GM21526 (cell line): ENCODE data around the gene GRB10.
"Not testable (repeated sequence)": the region's sequence is repeated elsewhere in the genome, so short reads cannot be mapped to it uniquely, and the experiment has no call there.

ENCODE experiments used
- ATAC-seq: cut with Tn5 transposase; IDR thresholded peaks from one replicate; pipeline ENCODE4 v1.9.1; 2021; ENCODE audit warnings: moderate library complexity; ENCODE audit not compliant: unreplicated experiment, low FRiP score

Gene GRB10

GRCh38 chr7:50564640-50565558, 217.8 kb downstream of the GRB10 start, which contains the start of gene DDC:
DDC (minus strand) TSS chr7:50565405; CDS start chr7:50544085, 21,320 bp downstream.
- no peak for ATAC-seq

GRCh38 chr7:50564171-50564570, 218.5 kb downstream of the GRB10 start:
- no peak for ATAC-seq

GRCh38 chr7:50562136-50562535, 220.6 kb downstream of the GRB10 start:
- ATAC-seq: no peak

- ATAC-seq: no peak
These were observed 221.8 kb downstream of the GRB10 start for GRCh38 chr7:50560865-50561351.

- no peak for ATAC-seq
These were observed 222.8 kb downstream of the GRB10 start for GRCh38 chr7:50559881-50560280.

- ATAC-seq: no peak
These were observed 224.2 kb downstream of the GRB10 start for GRCh38 chr7:50558294-50559053.

- ATAC-seq: no peak
These were observed 225.6 kb downstream of the GRB10 start for GRCh38 chr7:50557099-50557498.

GRCh38 chr7:50556247-50556991, 226.3 kb downstream of the GRB10 start:
- no peak for ATAC-seq

GRCh38 chr7:50555594-50556140, 227.0 kb downstream of the GRB10 start:
- ATAC-seq: no peak

GRCh38 chr7:50554431-50555322, 228.0 kb downstream of the GRB10 start:
- ATAC-seq: no peak

- ATAC-seq: no peak
These were observed 228.7 kb downstream of the GRB10 start for GRCh38 chr7:50553973-50554372.

- no peak for ATAC-seq
These were observed 229.8 kb downstream of the GRB10 start for GRCh38 chr7:50552921-50553320.

- ATAC-seq: no peak
These were observed 230.6 kb downstream of the GRB10 start for GRCh38 chr7:50552139-50552538.

- ATAC-seq: not testable (repeated sequence)
These were observed 237.1 kb downstream of the GRB10 start for GRCh38 chr7:50545613-50546012.

GRCh38 chr7:50544992-50545391, 237.7 kb downstream of the GRB10 start:
- no peak for ATAC-seq

- ATAC-seq: no peak
These were observed 238.8 kb downstream of the GRB10 start for GRCh38 chr7:50543776-50544442.

- ATAC-seq: no peak
These were observed 240.6 kb downstream of the GRB10 start for GRCh38 chr7:50542132-50542531.

GRCh38 chr7:50540785-50541579, 241.7 kb downstream of the GRB10 start:
- ATAC-seq: no peak
